K562 (cell line): Measurements from ENCODE around the gene DNAJC8. TPM values are rescaled to one million over a fixed set of nuclear protein-coding genes. Genes with fewer than 3 reads are reported as not detected.

Experiments
- ARNT ChIP-seq, 2 experiments: fragments of 450-650 bp; IDR thresholded peaks; 2 replicates each; pipeline ENCODE4 v1.6.1; 2016; ENCODE audit warnings: mild to moderate bottlenecking in 1 of 2
- DNMT1 ChIP-seq: fragments of 450-650 bp; IDR thresholded peaks from 2 replicates; pipeline ENCODE4 v1.6.1; 2016; ENCODE audit warnings: antibody characterized with exemption, mild to moderate bottlenecking
- ERF ChIP-seq: fragments of 450-650 bp; formaldehyde crosslinking; IDR thresholded peaks from 2 replicates; pipeline ENCODE4 v1.4.0; 2020; ENCODE audit warnings: mild to moderate bottlenecking, mixed read lengths
- ESRRB ChIP-seq: fragments of 250-450 bp; sonication (Bioruptor Pico); IDR thresholded peaks from 2 replicates; pipeline ENCODE4 v1.5.0; 2020; ENCODE audit warnings: mild to moderate bottlenecking, moderate library complexity, borderline replicate concordance
- ETV5 ChIP-seq: sonication (generic); formaldehyde crosslinking; IDR thresholded peaks from 2 replicates; pipeline ENCODE4 v1.4.0; 2020; ENCODE audit warnings: low read depth, mild to moderate bottlenecking, missing genetic modification reagents
- FOXK2 ChIP-seq, 2 experiments: fragments of 450-650 bp; IDR thresholded peaks in 1 of 2; conservative IDR thresholded peaks in 1 of 2; 2 replicates each; pipeline ENCODE4 v1.6.1; 2016; ENCODE audit warnings: low read depth in 2 of 2, mild to moderate bottlenecking in 1 of 2
- FOXP1 ChIP-seq: sonication (generic); formaldehyde crosslinking; IDR thresholded peaks from 2 replicates; pipeline ENCODE4 v1.8.0; 2022; ENCODE audit warnings: mild to moderate bottlenecking, missing genetic modification reagents
- HNRNPL ChIP-seq: fragments of 200-400 bp; formaldehyde crosslinking; IDR thresholded peaks from 2 replicates; pipeline ENCODE4 v1.6.1; 2017; ENCODE audit warnings: low read depth, mild to moderate bottlenecking, low read length
- KDM4B ChIP-seq, 2 experiments: fragments of 450-650 bp in 1 of 2; sonication (generic) in 1 of 2; IDR thresholded peaks; 2 replicates each; pipeline ENCODE4 v1.6.1; 2016 to 2017; ENCODE audit warnings: borderline replicate concordance in 2 of 2, antibody characterized with exemption in 1 of 2, low read depth in 1 of 2, mild to moderate bottlenecking in 1 of 2
- MEF2A ChIP-seq: IDR thresholded peaks from 2 replicates; pipeline ENCODE4 v1.6.1; 2011; ENCODE audit warnings: low read depth, mild to moderate bottlenecking, low read length, moderate library complexity; ENCODE audit not compliant: control insufficient read depth
- MTA2 ChIP-seq: fragments of 450-650 bp; IDR thresholded peaks from 2 replicates; pipeline ENCODE4 v1.6.1; 2016; ENCODE audit warnings: low read depth
- NCOR1 ChIP-seq: fragments of 450-650 bp; IDR thresholded peaks from 2 replicates; pipeline ENCODE4 v1.6.1; 2016; ENCODE audit warnings: mild to moderate bottlenecking, moderate library complexity
- OTX1 ChIP-seq: fragments of 450-650 bp; formaldehyde crosslinking; IDR thresholded peaks from 2 replicates; pipeline ENCODE4 v1.4.0; 2022; ENCODE audit warnings: mild to moderate bottlenecking
- PHB ChIP-seq: fragments of 250-450 bp; sonication (Bioruptor Pico); IDR thresholded peaks from 2 replicates; pipeline ENCODE4 v1.5.0; 2021
- POLR2AphosphoS5 ChIP-seq: IDR thresholded peaks from 2 replicates; pipeline ENCODE4 v1.6.1; 2011; ENCODE audit warnings: mild to moderate bottlenecking, low read depth, low read length, moderate library complexity; ENCODE audit not compliant: control insufficient read depth, insufficient read depth
- SPI1 ChIP-seq: IDR thresholded peaks from 2 replicates; pipeline ENCODE4 v1.6.1; 2011; ENCODE audit warnings: low read depth, low read length, control low read depth, borderline replicate concordance
- TAF1 ChIP-seq: IDR thresholded peaks from 2 replicates; pipeline ENCODE4 v1.6.1; 2011; ENCODE audit warnings: mild to moderate bottlenecking, low read length, moderate library complexity; ENCODE audit not compliant: insufficient read depth, control insufficient read depth, severe bottlenecking; ENCODE audit errors: extremely low read depth
- ZFX ChIP-seq: sonication (generic); formaldehyde crosslinking; IDR thresholded peaks from 2 replicates; pipeline ENCODE4 v1.8.0; 2022; ENCODE audit warnings: mild to moderate bottlenecking, missing genetic modification reagents, moderate library complexity
- ZNF212 ChIP-seq: fragments of 450-650 bp; formaldehyde crosslinking; IDR thresholded peaks from 2 replicates; pipeline ENCODE4 v1.4.0; 2020; ENCODE audit warnings: mild to moderate bottlenecking
- ZNF431 ChIP-seq: sonication (generic); formaldehyde crosslinking; IDR thresholded peaks from 2 replicates; pipeline ENCODE4 v1.8.0; 2022; ENCODE audit warnings: mild to moderate bottlenecking, missing genetic modification reagents
- ZNF561 ChIP-seq: fragments of 450-650 bp; formaldehyde crosslinking; conservative IDR thresholded peaks from 2 replicates; pipeline ENCODE4 v1.4.0; 2020; ENCODE audit warnings: mild to moderate bottlenecking, moderate library complexity
- ZNF79 ChIP-seq: fragments of 250-450 bp; sonication (Bioruptor Pico); IDR thresholded peaks from 2 replicates; pipeline ENCODE4 v1.4.0; 2020; ENCODE audit warnings: low read depth, mild to moderate bottlenecking, moderate library complexity
- polyA plus RNA-seq, 8 experiments: library from polyadenylated mRNA; depleted of rRNA in 4 of 8; stranded (reverse) in 5 of 8; unstranded in 3 of 8; fragments of >200 nt; fragmentation: Nextera tagmentation in 2 of 8; fragmentation: Illumina TruSeq in 1 of 8; extraction: Ambion mirVana in 2 of 8; extraction: Trizol in 1 of 8; gene quantifications; 2 replicates each; pipeline versions ENCODE4 v1.2.1 to v1.2.3, GENCODE V29; 2011 to 2014; ENCODE audit warnings: inconsistent platforms in 1 of 8, missing spikeins in 1 of 8
- total RNA-seq, 7 experiments: library from RNA; depleted of rRNA in 6 of 7; stranded (reverse); fragments of >200 nt in 6 of 7; fragmentation: Illumina TruSeq in 2 of 7; extraction: Trizol in 2 of 7; gene quantifications; 2 replicates each; pipeline versions ENCODE4 v1.2.1 to v1.2.3, GENCODE V29; 2011 to 2021; ENCODE audit warnings: low replicate concordance in 1 of 7
- TF ChIP-seq, protein P1 (sequence below): fragments of 450-650 bp; IDR thresholded peaks from 2 replicates; pipeline ENCODE4 v1.6.1; 2017; ENCODE audit warnings: antibody characterized with exemption, mild to moderate bottlenecking
- TF ChIP-seq, protein P2 (sequence below): fragments of 250-450 bp; sonication (Bioruptor Pico); IDR thresholded peaks from 2 replicates; pipeline ENCODE4 v1.9.0; 2021; ENCODE audit warnings: mild to moderate bottlenecking

Gene DNAJC8
- total and polyA plus RNA-seq, 9 of the 15 experiments (the other 6 are each of a cell fraction or from before 2014, with no cell fraction given), result 143 to 508 (median 209) TPM

DNA sequence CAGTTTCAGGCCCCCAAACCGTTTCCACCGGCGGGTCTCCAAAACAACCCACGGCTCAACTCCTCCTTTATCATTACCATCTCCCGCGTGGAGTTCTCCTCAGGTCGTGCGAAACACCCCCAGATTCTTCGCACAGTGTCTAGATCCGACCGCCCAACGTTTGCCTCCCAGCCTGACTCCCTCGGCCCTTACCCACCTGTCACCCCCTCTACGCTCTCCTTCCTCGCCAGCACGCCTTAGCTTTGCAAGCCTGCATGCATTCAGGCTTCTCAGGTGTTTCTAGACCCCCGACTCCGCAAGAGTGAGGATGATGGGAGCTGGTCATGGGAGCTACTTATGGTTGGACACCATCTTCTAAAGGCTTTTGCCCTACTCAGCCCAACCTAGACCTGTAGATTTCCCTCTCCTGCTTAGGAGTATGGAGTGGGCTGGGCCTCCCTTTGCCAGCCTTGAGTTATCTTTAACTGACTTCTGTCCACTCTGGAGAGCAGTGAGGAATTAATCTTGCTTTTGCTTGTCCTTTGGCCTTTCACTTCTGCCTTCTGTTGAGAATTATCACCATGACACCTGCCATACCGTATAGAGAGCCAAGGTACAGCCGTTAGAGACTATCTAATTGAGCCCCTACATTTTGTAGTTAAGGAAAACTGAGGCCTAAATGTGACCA, 4.0 kb upstream of the DNAJC8 start (continued):
- TF ChIP-seq ZNF561 (CRISPR knock-in tag) (no peak), MTA2 (peak; percentile 62), HNRNPL (no peak), ZNF431 (CRISPR knock-in tag) (no peak), ZFX (peak; percentile 53; the same call in 1 of the 2 replicates), ARNT (IDR thresholded peaks at IDR 0.05) (0 out of 4 replicates have a peak, but pooled peaks of 1 of the 2 experiments have one; percentile 65), PHB (no peak), ZNF212 (CRISPR knock-in tag) (no peak), FOXK2 (conservative IDR thresholded peaks at IDR 0.05 in 1 of 2, IDR thresholded peaks at IDR 0.05 in 1 of 2; ENCODE audit: low read depth in 2 of 2) (0 out of 4 replicates have a peak, but pooled peaks of 1 of the 2 experiments have one; percentile 0), KDM4B (IDR thresholded peaks at IDR 0.05; ENCODE audit: borderline replicate concordance in 2 of 2, low read depth in 1 of 2) (0 out of 4 replicates have a peak, but pooled peaks of 1 of the 2 experiments have one; percentile 16), NCOR1 (peak; percentile 84), ERF (peak; percentile 63; the same call in 1 of the 2 replicates), MEF2A (0 out of 2 replicates have a peak, but pooled peaks have one; percentile 20), ETV5 (no peak), ZNF79 (CRISPR knock-in tag) (no peak), SPI1 (no peak), OTX1 (0 out of 2 replicates have a peak, but pooled peaks have one; percentile 37), DNMT1 (no peak), POLR2AphosphoS5 (peak; percentile 81), ESRRB (CRISPR knock-in tag) (no peak), TAF1 (peak; percentile 41), FOXP1 (no peak)
- TF ChIP-seq, protein P1, sequence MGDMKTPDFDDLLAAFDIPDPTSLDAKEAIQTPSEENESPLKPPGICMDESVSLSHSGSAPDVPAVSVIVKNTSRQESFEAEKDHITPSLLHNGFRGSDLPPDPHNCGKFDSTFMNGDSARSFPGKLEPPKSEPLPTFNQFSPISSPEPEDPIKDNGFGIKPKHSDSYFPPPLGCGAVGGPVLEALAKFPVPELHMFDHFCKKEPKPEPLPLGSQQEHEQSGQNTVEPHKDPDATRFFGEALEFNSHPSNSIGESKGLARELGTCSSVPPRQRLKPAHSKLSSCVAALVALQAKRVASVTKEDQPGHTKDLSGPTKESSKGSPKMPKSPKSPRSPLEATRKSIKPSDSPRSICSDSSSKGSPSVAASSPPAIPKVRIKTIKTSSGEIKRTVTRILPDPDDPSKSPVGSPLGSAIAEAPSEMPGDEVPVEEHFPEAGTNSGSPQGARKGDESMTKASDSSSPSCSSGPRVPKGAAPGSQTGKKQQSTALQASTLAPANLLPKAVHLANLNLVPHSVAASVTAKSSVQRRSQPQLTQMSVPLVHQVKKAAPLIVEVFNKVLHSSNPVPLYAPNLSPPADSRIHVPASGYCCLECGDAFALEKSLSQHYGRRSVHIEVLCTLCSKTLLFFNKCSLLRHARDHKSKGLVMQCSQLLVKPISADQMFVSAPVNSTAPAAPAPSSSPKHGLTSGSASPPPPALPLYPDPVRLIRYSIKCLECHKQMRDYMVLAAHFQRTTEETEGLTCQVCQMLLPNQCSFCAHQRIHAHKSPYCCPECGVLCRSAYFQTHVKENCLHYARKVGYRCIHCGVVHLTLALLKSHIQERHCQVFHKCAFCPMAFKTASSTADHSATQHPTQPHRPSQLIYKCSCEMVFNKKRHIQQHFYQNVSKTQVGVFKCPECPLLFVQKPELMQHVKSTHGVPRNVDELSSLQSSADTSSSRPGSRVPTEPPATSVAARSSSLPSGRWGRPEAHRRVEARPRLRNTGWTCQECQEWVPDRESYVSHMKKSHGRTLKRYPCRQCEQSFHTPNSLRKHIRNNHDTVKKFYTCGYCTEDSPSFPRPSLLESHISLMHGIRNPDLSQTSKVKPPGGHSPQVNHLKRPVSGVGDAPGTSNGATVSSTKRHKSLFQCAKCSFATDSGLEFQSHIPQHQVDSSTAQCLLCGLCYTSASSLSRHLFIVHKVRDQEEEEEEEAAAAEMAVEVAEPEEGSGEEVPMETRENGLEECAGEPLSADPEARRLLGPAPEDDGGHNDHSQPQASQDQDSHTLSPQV, result peak; percentile 45; the same call in 1 of the 2 replicates
- TF ChIP-seq, protein P2, sequence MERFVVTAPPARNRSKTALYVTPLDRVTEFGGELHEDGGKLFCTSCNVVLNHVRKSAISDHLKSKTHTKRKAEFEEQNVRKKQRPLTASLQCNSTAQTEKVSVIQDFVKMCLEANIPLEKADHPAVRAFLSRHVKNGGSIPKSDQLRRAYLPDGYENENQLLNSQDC (CRISPR knock-in tag), result no peak
